ENCODE measurements around the gene MPL. TPM values are rescaled to one million over a fixed set of nuclear protein-coding genes. Genes with fewer than 3 reads are reported as not detected.

Gene MPL
- total and polyA plus RNA-seq, 4 donors, result 0.03 to 1.0 TPM; not detected in 2

GRCh38 chr1:43322506-43322905 is 15.1 kb upstream of the MPL start:
- Histone ChIP-seq H3K9me3 (ENCODE audit: control insufficient read depth in 4 of 4, low read length in 3 of 4) (no peaks in the 10 kb centered on the region), H3K9ac (ENCODE audit: low read depth in 1 of 2, low read length in 2 of 2) (no peak overlapping the region), H3K4me1 (ENCODE audit: control insufficient read depth in 4 of 4, insufficient read depth in 4 of 4, low read length in 3 of 4) (no peaks in the 10 kb centered on the region), H3K27ac (ENCODE audit: low read depth in 1 of 2, low read length in 2 of 2) (no peak overlapping the region), H3K27me3 (ENCODE audit: control insufficient read depth in 4 of 4, insufficient read depth in 4 of 4, low read length in 3 of 4) (no peaks in the 10 kb centered on the region), H3K36me3 (ENCODE audit: control insufficient read depth in 4 of 4, insufficient read depth in 3 of 4, low read depth in 1 of 4, low read length in 3 of 4) (peaks cover 0 to 5% (median 0%) of the 10 kb centered on the region in 4 donors), H3K4me3 (ENCODE audit: low read depth in 1 of 3, low read length in 3 of 3) (no peak overlapping the region)
- no peak for DNase-seq (ENCODE audit: low spot score)
- WGBS, result 98% methylated on average over 5 of the region's 5 CpGs
- TF ChIP-seq ATF3 (IDR thresholded peaks at IDR 0.05), result no peak
- TF ChIP-seq FOXA2 (IDR thresholded peaks at IDR 0.05), result no peak
- no peak for TF ChIP-seq FOXA1 (IDR thresholded peaks at IDR 0.05)
- TF ChIP-seq RXRA (IDR thresholded peaks at IDR 0.05), result no peak
- TF ChIP-seq NR2F2 (IDR thresholded peaks at IDR 0.05), result no peak
- no peak for TF ChIP-seq GABPA (IDR thresholded peaks at IDR 0.05 in 1 of 2, conservative IDR thresholded peaks at IDR 0.05 in 1 of 2)
- TF ChIP-seq REST (IDR thresholded peaks at IDR 0.05), result no peak
- no peak for TF ChIP-seq MAX (IDR thresholded peaks at IDR 0.05)
- TF ChIP-seq HNF4G (IDR thresholded peaks at IDR 0.05), result no peak
- no peak for TF ChIP-seq EGR1 (IDR thresholded peaks at IDR 0.05; ENCODE audit: low read depth in 2 of 2)

- H3K36me3 ChIP-seq (ENCODE audit: control insufficient read depth in 4 of 4, insufficient read depth in 3 of 4, low read depth in 1 of 4, low read length in 3 of 4), result peaks cover 0 to 2% (median 0%) of the 10 kb centered on the region in 4 donors
- H3K9ac ChIP-seq (ENCODE audit: low read depth in 1 of 2, low read length in 2 of 2), result no peak overlapping the region
- H3K27ac ChIP-seq (ENCODE audit: low read depth in 1 of 2, low read length in 2 of 2), result no peak overlapping the region
- H3K4me3 ChIP-seq (ENCODE audit: low read depth in 1 of 3, low read length in 3 of 3), result no peak overlapping the region
- no peak for DNase-seq (ENCODE audit: low spot score)
- H3K27me3 ChIP-seq (ENCODE audit: control insufficient read depth in 4 of 4, insufficient read depth in 4 of 4, low read length in 3 of 4), result no peaks in the 10 kb centered on the region
- TF ChIP-seq YY1 (IDR thresholded peaks at IDR 0.05) (no peak), FOXA2 (IDR thresholded peaks at IDR 0.05) (no peak), ZBTB33 (IDR thresholded peaks at IDR 0.05) (no peak), JUND (IDR thresholded peaks at IDR 0.05) (no peak), SP1 (IDR thresholded peaks at IDR 0.05) (no peak), HNF4G (IDR thresholded peaks at IDR 0.05) (no peak), ATF3 (IDR thresholded peaks at IDR 0.05) (no peak), NR2F2 (IDR thresholded peaks at IDR 0.05) (no peak), HNF4A (conservative IDR thresholded peaks at IDR 0.05) (no peak), RXRA (IDR thresholded peaks at IDR 0.05) (no peak), EGR1 (IDR thresholded peaks at IDR 0.05; ENCODE audit: low read depth in 2 of 2) (no peak), RAD21 (IDR thresholded peaks at IDR 0.05) (no peak), CTCF (IDR thresholded peaks at IDR 0.05; ENCODE audit: low read depth, low read length, missing input control) (no peak), TAF1 (conservative IDR thresholded peaks at IDR 0.05) (no peak), MAX (IDR thresholded peaks at IDR 0.05) (no peak), FOXA1 (IDR thresholded peaks at IDR 0.05) (no peak), REST (IDR thresholded peaks at IDR 0.05) (no peak)
- WGBS, result 97% methylated on average over 1 of the region's 1 CpG
- no peaks in the 10 kb centered on the region for H3K9me3 ChIP-seq (ENCODE audit: control insufficient read depth in 4 of 4, low read length in 3 of 4)
- no peaks in the 10 kb centered on the region for H3K4me1 ChIP-seq (ENCODE audit: control insufficient read depth in 4 of 4, insufficient read depth in 4 of 4, low read length in 3 of 4)
Observed at GRCh38 chr1:43324810-43325209, 12.8 kb upstream of the MPL start.
